Endothelial cell of umbilical vein (primary cell): ENCODE results near the gene FSTL4. TPM values are rescaled to one million over a fixed set of nuclear protein-coding genes. Genes with fewer than 3 reads are reported as not detected.

Source experiments
- BruUV-seq: library from RNA; stranded (reverse); fragments of 400-500 nt; replicated peaks from 2 replicates; lab custom pipeline; 2021; lab: Mats Ljungman, UMichigan
- CTCF ChIA-PET: fragments of 300-600, 350-600 bp; sonication (Branson Sonifier 250); formaldehyde crosslinking; loops from one replicate; lab custom pipeline; 2021; ENCODE audit warnings: antibody characterized with exemption, inconsistent platforms; lab: Charles Lee
- POLR2A ChIA-PET: fragments of 300-600, 350-600 bp; sonication (Branson Sonifier 250); formaldehyde crosslinking; loops from one replicate; lab custom pipeline; 2021; ENCODE audit warnings: antibody characterized with exemption, inconsistent platforms; lab: Charles Lee
- DNase-seq: peaks from one replicate; pipeline ENCODE4 v3.0.0-alpha.2; 2011; ENCODE audit warnings: low read depth, low spot score
- FAIRE-seq: peaks from 2 replicates; lab custom pipeline; 2011; peaks lifted over from hg19 to GRCh38; lab: Jason Lieb, UNC
- H2AFZ ChIP-seq: 2 replicates; pipeline ENCODE4 v1.6.0; 2012; ENCODE audit warnings: low read depth, low read length, control low read depth, inconsistent platforms
- H3K27ac ChIP-seq: 2 replicates; pipeline ENCODE4 v1.5.1; 2011; ENCODE audit warnings: low read depth, mild to moderate bottlenecking, control low read depth, low read length, moderate library complexity; ENCODE audit not compliant: insufficient read depth
- H3K27me3 ChIP-seq, 2 experiments: 2 replicates each; pipeline versions ENCODE4 v1.6.0 to v1.6.1; 2011; ENCODE audit warnings: low read length in 2 of 2, mixed read lengths in 1 of 2; ENCODE audit not compliant: control insufficient read depth in 2 of 2, insufficient read depth in 2 of 2
- H3K36me3 ChIP-seq, 2 experiments: 2 replicates in 1 of 2; 3 replicates in 1 of 2; pipeline ENCODE4 v1.5.1; 2011; ENCODE audit warnings: low read length in 2 of 2, mild to moderate bottlenecking in 1 of 2, moderate library complexity in 1 of 2; ENCODE audit not compliant: control insufficient read depth in 2 of 2, insufficient read depth in 2 of 2; ENCODE audit errors: extremely low read depth in 1 of 2
- H3K4me1 ChIP-seq: 3 replicates; pipeline ENCODE4 v1.5.1; 2011; ENCODE audit warnings: mild to moderate bottlenecking, low read length; ENCODE audit not compliant: control insufficient read depth, insufficient read depth; ENCODE audit errors: extremely low read depth
- H3K4me2 ChIP-seq: 2 replicates; pipeline ENCODE4 v1.6.1; 2011; ENCODE audit warnings: low read length, control low read depth, mixed read lengths; ENCODE audit not compliant: insufficient read depth
- H3K4me3 ChIP-seq, 3 experiments: fragments of 200-600 bp in 1 of 3; sonication (generic), shearing (Covaris generic) in 1 of 3; replicated peaks in 1 of 3; 2 replicates each; pipeline ENCODE4 v1.5.1; 2011 to 2016; ENCODE audit warnings: control low read depth in 3 of 3, low read length in 3 of 3, mild to moderate bottlenecking in 2 of 3, inconsistent platforms in 1 of 3, low read depth in 1 of 3, moderate library complexity in 1 of 3; ENCODE audit not compliant: insufficient read depth in 1 of 3
- H3K79me2 ChIP-seq: 2 replicates; pipeline ENCODE4 v1.6.0; 2012; ENCODE audit warnings: low read length, inconsistent platforms; ENCODE audit not compliant: control insufficient read depth, insufficient read depth
- H3K9ac ChIP-seq: replicated peaks from 2 replicates; pipeline ENCODE3; 2011; ENCODE audit warnings: low read length, control low read depth; ENCODE audit not compliant: insufficient read depth; ENCODE audit errors: extremely low read depth
- H3K9me1 ChIP-seq: replicated peaks from 3 replicates; pipeline ENCODE4 v1.6.0; 2011; ENCODE audit warnings: mild to moderate bottlenecking, low read length; ENCODE audit not compliant: control insufficient read depth, insufficient read depth; ENCODE audit errors: extremely low read depth
- H3K9me3 ChIP-seq: replicated peaks from 2 replicates; pipeline ENCODE4 v1.5.1; 2012; ENCODE audit warnings: low read length, inconsistent platforms; ENCODE audit not compliant: control insufficient read depth, insufficient read depth
- H4K20me1 ChIP-seq: replicated peaks from 2 replicates; pipeline ENCODE3; 2011; ENCODE audit warnings: mild to moderate bottlenecking, low read length; ENCODE audit not compliant: control insufficient read depth, insufficient read depth; ENCODE audit errors: extremely low read depth
- CTCF ChIP-seq, 2 donors: IDR thresholded peaks; 1 replicate in 1 of 2; 2 replicates in 1 of 2; pipeline ENCODE4 v1.5.1; 2011; ENCODE audit warnings: low read length in 2 of 2, mild to moderate bottlenecking in 2 of 2, moderate library complexity in 2 of 2, control low read depth in 1 of 2, inconsistent platforms in 1 of 2, low read depth in 1 of 2; ENCODE audit not compliant: insufficient read depth in 1 of 2; ENCODE audit errors: extremely low read depth in 1 of 2
- EZH2 ChIP-seq: IDR thresholded peaks from 2 replicates; pipeline ENCODE4 v1.6.1; 2012; ENCODE audit warnings: borderline replicate concordance, low read depth, mild to moderate bottlenecking, moderate library complexity, low read length, inconsistent platforms; ENCODE audit not compliant: severe bottlenecking
- FOS ChIP-seq: IDR thresholded peaks from 2 replicates; pipeline ENCODE4 v1.6.1; 2011; ENCODE audit warnings: mild to moderate bottlenecking, low read length, moderate library complexity, borderline replicate concordance; ENCODE audit not compliant: insufficient read depth
- GATA2 ChIP-seq: IDR thresholded peaks from 2 replicates; pipeline ENCODE4 v1.7.0; 2011; ENCODE audit warnings: low read depth, mild to moderate bottlenecking, moderate library complexity, mixed read lengths, low read length; ENCODE audit not compliant: insufficient read length, insufficient read depth
- JUN ChIP-seq: IDR thresholded peaks from 2 replicates; pipeline ENCODE4 v1.6.1; 2011; ENCODE audit warnings: borderline replicate concordance, low read depth; ENCODE audit not compliant: insufficient read length, insufficient read depth
- MAX ChIP-seq: IDR thresholded peaks from 2 replicates; pipeline ENCODE4 v1.6.1; 2011; ENCODE audit not compliant: insufficient read depth, insufficient read length
- MYC ChIP-seq: IDR thresholded peaks from one replicate; pipeline ENCODE4 v1.6.1; 2011; ENCODE audit warnings: mild to moderate bottlenecking, low read depth, low read length
- POLR2A ChIP-seq: IDR thresholded peaks from 2 replicates; pipeline ENCODE4 v1.6.1; 2012; ENCODE audit warnings: low read depth, mild to moderate bottlenecking, control low read depth, low read length
- POLR2AphosphoS5 ChIP-seq: IDR thresholded peaks from 2 replicates; pipeline ENCODE4 v1.6.1; 2012; ENCODE audit warnings: low read depth, mild to moderate bottlenecking, control low read depth, low read length, moderate library complexity; ENCODE audit not compliant: insufficient read depth
- dilution Hi-C: fragments of 300-500 bp; cut with MboI; formaldehyde crosslinking; loops from one replicate; pipeline ENCODE4 v1.15.0; 2019; ENCODE audit warnings: low sequenced_read_pairs; ENCODE audit not compliant: extremely low pct_ligation_motif_present
- intact Hi-C: fragments of 100-400 bp; cut with micrococcal nuclease; formaldehyde crosslinking; loops from one replicate; pipeline ENCODE4 v1.10.0; 2022
- polyA plus RNA-seq, 4 experiments: library from polyadenylated mRNA; depleted of rRNA in 3 of 4; stranded (reverse) in 3 of 4; unstranded in 1 of 4; fragments of >200 nt; gene quantifications; 2 replicates each; pipeline versions ENCODE4 v1.2.1 to v1.2.3, GENCODE V29; 2011 to 2012; ENCODE audit warnings: missing spikeins in 1 of 4
- total RNA-seq: library from RNA; stranded (reverse); gene quantifications from 2 replicates; pipeline ENCODE4 v1.2.3, GENCODE V29; 2021

FSTL4 gene
- total and polyA plus RNA-seq, 2 donors (not counting 3 experiments of a cell fraction or from before 2014, with no cell fraction given): 0.18 TPM; not detected in 1

GRCh38 chr5:133273661-133274596 is 338.4 kb downstream of the FSTL4 start:
- no peak for TF ChIP-seq POLR2A
- no peak for TF ChIP-seq POLR2AphosphoS5
- no peak for DNase-seq
- Histone ChIP-seq H3K9ac (no peak overlapping the region), H3K4me1 (no peaks in the 10 kb centered on the region), H4K20me1 (no peaks in the 10 kb centered on the region), H3K4me2 (no peak overlapping the region), H3K4me3 (no peak overlapping the region), H3K9me1 (no peaks in the 10 kb centered on the region), H3K36me3 (no peaks in the 10 kb centered on the region), H3K79me2 (no peaks in the 10 kb centered on the region), H2AFZ (no peak overlapping the region), H3K9me3 (no peaks in the 10 kb centered on the region), H3K27ac (no peak overlapping the region), H3K27me3 (no peaks in the 10 kb centered on the region)
- ChIA-PET CTCF (interaction anchor here (0.9 to 2.1 kb wide), 5 partner anchors 8 to 163 kb away, joined by 3 to 10 read pairs (median 4); no protein-coding TSS in a partner anchor), POLR2A (no interaction called here)
- no peak for FAIRE-seq
- dilution Hi-C loops (no loop called here), intact Hi-C loops (no loop called here)
- BruUV-seq: no TSS peak

GRCh38 chr5:133272345-133272744 is 340.0 kb downstream of the FSTL4 start:
- Histone ChIP-seq H3K27me3 (no peaks in the 10 kb centered on the region), H2AFZ (no peak overlapping the region), H3K4me2 (no peak overlapping the region), H3K9me1 (no peaks in the 10 kb centered on the region), H3K36me3 (no peaks in the 10 kb centered on the region), H3K79me2 (no peaks in the 10 kb centered on the region), H3K4me3 (no peak overlapping the region), H3K9me3 (no peaks in the 10 kb centered on the region), H3K4me1 (no peaks in the 10 kb centered on the region), H3K9ac (no peak overlapping the region), H3K27ac (no peak overlapping the region), H4K20me1 (no peaks in the 10 kb centered on the region)
- FAIRE-seq: no peak
- TF ChIP-seq FOS: no peak
- TF ChIP-seq MYC: no peak
- no peak for TF ChIP-seq CTCF (IDR thresholded peaks at IDR 0.05; ENCODE audit: extremely low read depth in 1 of 2, insufficient read depth in 1 of 2, low read depth in 1 of 2, low read length in 2 of 2)
- no peak for TF ChIP-seq JUN
- TF ChIP-seq EZH2: no peak
- TF ChIP-seq MAX: no peak
- TF ChIP-seq POLR2A: no peak
- TF ChIP-seq GATA2: no peak
- no peak for TF ChIP-seq POLR2AphosphoS5
- CTCF ChIA-PET: interaction anchor here (1.4 to 2.1 kb wide), 3 partner anchors 13 to 25 kb away, joined by 3 to 10 read pairs (median 6); no protein-coding TSS in a partner anchor
- dilution Hi-C loops (no loop called here), intact Hi-C loops (no loop called here)
- POLR2A ChIA-PET: no interaction called here
- no TSS peak for BruUV-seq
- no peak for DNase-seq
